IPS-11a (cell line): ENCODE measurements around the gene SEMA7A.
A peak's percentile ranks its signal among the peaks of the same experiment; 100 is the strongest.

Experiments used
- H3K4me3 ChIP-seq: one replicate; pipeline ENCODE4 v1.5.1; 2013; ENCODE audit warnings: low read depth, low read length, control low read depth

The SEMA7A gene

DNA sequence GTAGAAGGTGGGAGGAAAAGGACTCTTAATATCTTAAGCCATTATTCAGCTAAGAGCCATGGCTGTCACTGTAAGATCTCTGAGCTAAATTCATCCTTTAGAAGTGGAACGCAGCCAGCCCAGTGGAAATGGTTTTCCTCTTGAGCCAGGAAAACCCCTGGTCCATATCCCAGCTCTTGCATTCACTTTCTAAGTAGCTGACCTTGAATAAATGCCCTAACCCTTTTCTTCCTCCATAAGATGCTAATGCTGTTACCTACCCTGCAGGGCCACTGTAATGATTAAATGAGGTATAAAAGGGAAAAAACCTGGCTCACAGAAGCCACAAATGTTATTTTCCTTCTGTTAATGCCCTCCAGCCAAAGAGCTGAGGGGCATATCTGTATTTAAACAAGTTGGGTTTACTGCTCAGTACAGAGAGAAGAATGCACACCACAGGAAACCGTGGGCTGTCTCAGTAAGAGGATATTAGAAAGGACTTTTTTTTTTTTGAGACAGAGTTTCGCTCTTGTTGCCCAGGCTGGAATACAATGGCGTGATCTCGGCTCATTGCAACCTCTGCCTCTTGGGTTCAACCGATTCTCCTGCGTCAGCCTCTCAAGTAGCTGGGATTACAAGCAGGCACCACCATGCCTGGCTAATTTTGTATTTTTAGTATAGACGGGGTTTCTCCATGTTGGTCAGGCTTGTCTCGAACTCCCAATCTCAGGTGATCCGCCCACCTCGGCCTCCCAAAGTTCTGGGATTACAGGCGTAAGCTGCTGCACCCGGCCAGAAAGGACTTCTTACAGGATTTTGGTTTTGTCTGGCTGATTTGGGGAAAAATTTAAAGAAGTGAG, 20.4 kb upstream of the SEMA7A start:
- H3K4me3 ChIP-seq = no peak overlapping the region

GRCh38 chr15:74451861-74452835, 18.4 kb upstream of the SEMA7A start:
- H3K4me3 ChIP-seq = no peak overlapping the region

GRCh38 chr15:74451322-74451721, 17.6 kb upstream of the SEMA7A start:
- H3K4me3 ChIP-seq = no peak overlapping the region

- H3K4me3 ChIP-seq = no peak overlapping the region
These were observed 16.0 kb upstream of the SEMA7A start for GRCh38 chr15:74449643-74450205.

DNA sequence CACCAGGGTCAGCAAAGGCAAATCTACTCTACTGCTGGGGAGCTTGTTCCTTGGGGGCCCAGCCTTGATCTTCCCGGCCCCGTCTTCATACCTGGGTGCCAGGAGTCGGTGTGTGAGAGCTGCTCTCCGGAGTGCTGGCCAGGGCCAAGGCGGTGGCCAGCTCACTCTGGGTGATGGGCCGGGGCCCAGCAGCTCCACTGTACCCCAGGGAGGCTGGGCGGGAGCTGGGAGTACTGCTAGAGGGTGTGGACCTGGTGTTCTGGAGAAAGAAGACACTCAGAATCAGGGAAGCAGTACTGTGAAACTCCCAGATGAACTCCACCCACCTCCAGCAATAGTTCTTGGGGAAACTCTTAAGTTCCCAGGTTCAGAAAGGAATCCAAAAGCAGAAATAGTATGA, 15.3 kb upstream of the SEMA7A start:
- no peak overlapping the region for H3K4me3 ChIP-seq

- H3K4me3 ChIP-seq = no peak overlapping the region
These were observed 12.3 kb upstream of the SEMA7A start for GRCh38 chr15:74445816-74446763.

DNA sequence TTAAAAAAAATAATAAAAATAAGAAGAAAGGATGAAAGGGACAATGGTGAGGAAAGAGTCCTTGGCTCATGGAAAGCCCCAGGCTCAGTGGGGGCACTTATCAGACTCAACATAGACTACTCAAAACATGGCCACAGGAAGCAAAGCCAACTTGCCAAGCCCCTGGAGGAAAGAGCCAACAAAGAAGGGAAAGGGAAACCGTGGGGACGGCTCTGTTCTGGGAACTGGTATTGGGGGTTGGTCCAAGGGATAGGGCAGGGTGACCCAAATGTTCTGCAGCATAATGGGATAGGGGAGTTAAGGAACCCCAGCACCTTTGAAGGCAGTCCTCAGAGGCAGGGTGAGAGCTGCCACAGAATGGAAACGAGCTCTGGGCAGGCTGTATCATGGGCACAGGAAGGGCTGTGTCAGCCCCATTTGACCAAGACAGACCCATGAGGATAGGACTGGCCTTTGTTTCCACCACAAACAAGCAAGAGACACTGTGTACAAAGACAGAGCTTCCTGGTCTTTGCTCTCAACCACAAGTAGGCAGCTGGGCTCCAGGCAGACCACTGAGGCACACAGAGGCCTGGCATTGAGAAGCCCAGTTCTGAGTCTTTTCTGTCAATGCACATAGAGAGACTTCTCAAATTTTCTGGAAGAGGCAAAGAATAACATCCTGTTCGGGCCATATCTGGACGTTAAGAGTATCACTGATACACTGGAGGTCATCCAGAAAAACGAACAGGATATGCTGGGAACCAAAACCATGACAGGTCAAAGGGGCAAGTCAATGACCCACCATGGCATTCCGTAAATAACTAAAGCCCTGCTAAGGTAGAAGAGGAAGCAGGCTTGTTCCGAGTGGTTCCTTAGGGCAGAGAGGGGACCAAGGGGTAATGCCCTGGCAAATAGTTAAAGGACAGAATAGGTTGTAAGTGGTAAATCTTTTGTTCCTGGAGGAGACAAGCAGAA, 10.6 kb upstream of the SEMA7A start:
- H3K4me3 ChIP-seq = no peak overlapping the region

DNA sequence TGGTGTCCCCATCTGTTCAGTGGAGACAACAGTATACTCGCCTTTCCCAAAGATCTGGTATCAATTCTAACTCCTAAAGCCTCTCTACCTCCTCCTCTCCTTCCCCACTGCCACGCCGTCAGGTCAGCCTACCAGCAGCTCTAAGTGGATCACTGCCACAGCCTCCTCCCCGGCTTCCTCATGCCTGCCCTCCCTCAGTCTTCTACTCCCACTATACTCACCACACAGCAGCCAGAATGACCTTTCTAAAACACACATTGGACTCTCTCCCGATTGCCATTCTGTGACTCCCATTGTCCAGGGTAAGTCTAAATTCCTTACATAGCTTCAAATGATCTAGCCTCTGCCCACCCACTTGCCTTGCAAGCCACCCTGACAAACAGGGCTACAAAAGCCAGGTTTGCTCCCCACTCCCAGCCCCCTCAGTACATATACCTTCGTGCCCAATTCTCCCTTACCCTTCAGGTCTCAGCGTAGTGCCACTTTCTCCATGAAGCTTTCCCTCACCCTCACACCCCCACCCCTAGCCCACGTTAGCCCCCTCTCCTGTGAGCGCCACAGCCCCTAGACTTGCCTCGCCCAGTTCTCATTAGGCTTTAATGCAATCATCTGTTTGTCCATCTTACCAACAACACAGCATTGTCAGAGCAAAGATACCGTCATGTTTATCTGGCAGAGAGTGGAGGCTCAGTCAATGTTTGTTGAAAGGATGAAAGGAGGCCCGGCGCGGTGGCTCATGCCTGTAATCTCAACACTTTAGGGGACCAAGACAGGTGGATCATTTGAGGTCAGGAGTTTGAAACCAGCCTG, 9.5 kb upstream of the SEMA7A start:
- H3K4me3 ChIP-seq = no peak overlapping the region

DNA sequence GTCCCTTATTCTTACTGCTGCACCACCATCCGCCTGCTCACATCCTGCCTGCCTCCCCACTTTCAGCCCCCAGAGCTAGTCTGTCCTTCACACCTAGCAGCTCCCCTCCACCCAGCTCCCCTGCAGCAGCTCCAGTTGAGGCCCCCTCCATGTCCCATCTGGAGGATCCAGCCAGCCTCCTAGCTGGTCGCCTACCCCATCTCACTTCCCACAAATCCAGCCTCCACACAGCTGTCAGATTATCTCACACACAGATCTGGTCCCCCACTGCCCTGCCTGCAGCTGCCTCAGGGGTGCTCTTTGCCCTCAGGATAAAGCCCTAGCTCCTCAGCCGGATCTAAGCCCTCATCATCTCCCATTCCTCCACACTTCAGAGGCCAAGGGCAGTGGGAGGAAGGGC, 8.8 kb upstream of the SEMA7A start:
- no peak overlapping the region for H3K4me3 ChIP-seq

DNA sequence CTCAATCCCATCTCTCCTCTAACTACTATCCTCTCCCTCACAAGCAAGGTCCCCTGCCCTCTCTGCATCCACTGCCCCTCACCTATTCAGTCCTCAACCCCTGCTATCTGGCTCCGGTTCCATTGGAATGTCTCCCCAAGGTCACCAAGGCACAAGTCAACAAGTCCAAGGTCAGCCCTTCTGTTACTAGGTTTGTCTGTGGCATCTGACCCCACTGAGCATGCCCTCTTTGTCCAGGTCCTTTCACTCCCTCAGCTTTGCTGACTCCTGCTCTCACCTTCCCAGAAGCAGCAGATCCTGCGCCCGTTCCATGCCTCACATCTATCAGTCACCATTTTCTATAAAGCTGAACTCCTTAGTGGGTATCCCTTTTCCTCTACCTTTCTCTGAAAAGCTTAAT, 8.3 kb upstream of the SEMA7A start:
- no peak overlapping the region for H3K4me3 ChIP-seq

GRCh38 chr15:74441248-74441941, 7.6 kb upstream of the SEMA7A start:
- no peak overlapping the region for H3K4me3 ChIP-seq

GRCh38 chr15:74438721-74439316, 5.1 kb upstream of the SEMA7A start:
- no peak overlapping the region for H3K4me3 ChIP-seq

DNA sequence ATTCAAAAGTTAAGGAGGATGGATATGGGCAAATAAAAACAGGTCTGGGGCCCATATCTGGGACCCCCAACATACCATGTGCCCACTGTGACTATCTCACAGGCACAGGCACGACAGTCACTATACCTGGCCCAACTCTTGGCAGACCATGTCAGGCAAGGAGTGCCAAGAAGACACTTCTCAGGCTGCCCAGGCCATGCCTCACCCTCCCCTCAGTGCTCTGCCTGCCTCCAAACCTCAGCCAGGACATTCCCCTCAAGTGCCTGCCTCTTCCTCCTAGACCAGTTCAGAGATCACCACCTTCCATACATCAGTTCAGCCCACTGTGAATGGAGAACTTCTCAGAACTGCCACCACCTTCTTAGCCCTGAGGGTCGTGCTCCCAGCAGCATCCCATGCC, 4.4 kb upstream of the SEMA7A start:
- no peak overlapping the region for H3K4me3 ChIP-seq

- H3K4me3 ChIP-seq = peak overlapping the region; percentile 37
These were observed 742 bp upstream of the SEMA7A start for GRCh38 chr15:74434263-74435136.

- peak overlapping the region; percentile 75 for H3K4me3 ChIP-seq
These were observed 678 bp downstream of the SEMA7A start for GRCh38 chr15:74432968-74433591.
